GM12892 (cell line): ENCODE data around the gene LIN37.

ENCODE experiments used
- POLR2A ChIP-seq: IDR thresholded peaks from 2 replicates; pipeline ENCODE4 v1.6.1; 2011; ENCODE audit warnings: low read depth, low read length, control low read depth
- POLR2AphosphoS5 ChIP-seq: IDR thresholded peaks from 2 replicates; pipeline ENCODE4 v1.6.1; 2011; ENCODE audit warnings: low read depth, low read length, control low read depth
- TAF1 ChIP-seq: IDR thresholded peaks from 2 replicates; pipeline ENCODE4 v1.6.1; 2011; ENCODE audit warnings: low read depth, mild to moderate bottlenecking, control low read depth, low read length, borderline replicate concordance

DNA sequence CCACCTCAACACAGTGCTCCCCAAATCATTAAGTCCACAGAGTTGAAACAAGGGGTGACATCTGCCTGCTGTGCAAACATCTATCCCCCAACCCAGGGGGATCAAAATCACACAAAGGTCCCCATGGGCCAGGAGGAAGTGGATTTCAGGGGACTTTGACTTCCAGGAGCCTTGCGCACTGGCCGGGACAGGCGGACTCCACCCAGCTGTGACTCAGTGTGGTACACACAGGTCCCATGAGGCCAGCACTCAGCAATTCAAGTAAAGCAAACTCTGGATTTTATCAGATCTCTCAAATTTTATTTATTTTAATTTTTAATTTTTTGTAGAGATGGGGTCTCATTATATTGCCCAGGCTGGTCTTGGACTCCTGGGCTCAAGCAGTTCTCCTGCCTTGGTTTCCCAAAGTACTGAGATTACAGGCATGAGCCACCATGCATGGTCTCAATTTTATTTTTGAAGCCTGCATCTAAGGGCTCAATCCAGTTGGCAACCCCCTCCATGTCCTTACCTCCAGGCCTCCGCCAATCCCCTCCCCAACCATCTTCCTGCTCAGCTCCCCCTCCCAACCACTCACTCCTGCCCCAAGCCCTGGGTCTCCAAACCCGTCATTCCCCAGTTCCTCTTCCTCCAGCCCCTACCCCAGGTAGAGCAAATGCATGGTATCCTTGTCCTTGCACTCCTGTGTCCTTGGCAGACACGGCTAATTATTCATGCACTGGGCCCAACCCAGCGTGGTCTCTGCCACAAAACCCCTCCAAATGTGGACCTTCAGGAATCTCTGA, 45.2 kb downstream of the LIN37 start:
- TF ChIP-seq POLR2AphosphoS5 (no peak), POLR2A (no peak), TAF1 (no peak)
